CD4-positive, alpha-beta T cell treated with Interleukin-6 at 100 ng/mL for 8 hours (primary cell): ENCODE results near the gene UCN3.
"Not testable (repeated sequence)": the region's sequence is repeated elsewhere in the genome, so short reads cannot be mapped to it uniquely, and the experiment has no call there.

ENCODE experiments used
- DNase-seq: peaks from one replicate; pipeline ENCODE4 v3.0.0-alpha.2; 2020; ENCODE audit warnings: mixed read lengths, low spot score

UCN3 gene

GRCh38 chr10:5369362-5370158, 4.8 kb downstream of the UCN3 start:
- DNase-seq = no peak

- no peak for DNase-seq
These were observed 6.0 kb downstream of the UCN3 start for GRCh38 chr10:5370493-5371352.

- DNase-seq = no peak
These were observed 8.5 kb downstream of the UCN3 start for GRCh38 chr10:5373307-5373706.

GRCh38 chr10:5373891-5374611, 9.3 kb downstream of the UCN3 start:
- DNase-seq = no peak

- DNase-seq = no peak
These were observed 11.7 kb downstream of the UCN3 start for GRCh38 chr10:5376450-5376849.

- not testable (repeated sequence) for DNase-seq
These were observed 14.4 kb downstream of the UCN3 start for GRCh38 chr10:5379202-5379601.

- DNase-seq = not testable (repeated sequence)
These were observed 15.6 kb downstream of the UCN3 start for GRCh38 chr10:5380395-5380794.

GRCh38 chr10:5381187-5381586, 16.4 kb downstream of the UCN3 start:
- DNase-seq = no peak

GRCh38 chr10:5385224-5385623, 20.5 kb downstream of the UCN3 start:
- DNase-seq = no peak

- no peak for DNase-seq
These were observed 22.4 kb downstream of the UCN3 start for GRCh38 chr10:5387169-5387568.

- no peak for DNase-seq
These were observed 25.9 kb downstream of the UCN3 start for GRCh38 chr10:5390607-5391205.

GRCh38 chr10:5391790-5392189, 27.0 kb downstream of the UCN3 start:
- DNase-seq = no peak

GRCh38 chr10:5393529-5393928, 28.8 kb downstream of the UCN3 start:
- no peak for DNase-seq

GRCh38 chr10:5395168-5395567, 30.4 kb downstream of the UCN3 start:
- DNase-seq = no peak

GRCh38 chr10:5396556-5397300, 32.0 kb downstream of the UCN3 start:
- DNase-seq = no peak

- no peak for DNase-seq
These were observed 34.6 kb downstream of the UCN3 start for GRCh38 chr10:5399332-5399731.

GRCh38 chr10:5400468-5401240, 35.9 kb downstream of the UCN3 start:
- DNase-seq = no peak

GRCh38 chr10:5402798-5403197, 38.0 kb downstream of the UCN3 start:
- no peak for DNase-seq

- no peak for DNase-seq
These were observed 39.7 kb downstream of the UCN3 start, which contains the start of gene TUBAL3 for GRCh38 chr10:5404208-5405041. Gene TUBAL3 (minus strand): TSS chr10:5404828. CDS start chr10:5404792, 36 bp downstream.

GRCh38 chr10:5406918-5407317, 42.2 kb downstream of the UCN3 start:
- DNase-seq = no peak
